ENCODE data around the gene MYH11.
A peak's percentile ranks its signal among the peaks of the same experiment; 100 is the strongest.

The MYH11 gene

GRCh38 chr16:15777533-15778203, 79.2 kb downstream of the MYH11 start:
- DNase-seq (ENCODE audit: low read depth), result no peak

GRCh38 chr16:15776572-15776971, 80.3 kb downstream of the MYH11 start:
- no peak for DNase-seq (ENCODE audit: low read depth)

- DNase-seq (ENCODE audit: low read depth), result no peak
These were observed 81.0 kb downstream of the MYH11 start for GRCh38 chr16:15775663-15776304.

GRCh38 chr16:15775209-15775608, 81.6 kb downstream of the MYH11 start:
- DNase-seq (ENCODE audit: low read depth), result no peak

GRCh38 chr16:15773968-15774367, 82.9 kb downstream of the MYH11 start:
- no peak for DNase-seq (ENCODE audit: low read depth)

GRCh38 chr16:15772579-15773293, 84.1 kb downstream of the MYH11 start:
- no peak for DNase-seq (ENCODE audit: low read depth)

GRCh38 chr16:15771694-15772093, 85.1 kb downstream of the MYH11 start:
- DNase-seq (ENCODE audit: low read depth), result no peak

- no peak for DNase-seq (ENCODE audit: low read depth)
These were observed 86.3 kb downstream of the MYH11 start for GRCh38 chr16:15770512-15770911.

- DNase-seq (ENCODE audit: low read depth), result no peak
These were observed 86.7 kb downstream of the MYH11 start for GRCh38 chr16:15770107-15770506.

- DNase-seq (ENCODE audit: low read depth), result no peak
These were observed 87.6 kb downstream of the MYH11 start for GRCh38 chr16:15769239-15769638.

- no peak for DNase-seq (ENCODE audit: low read depth)
These were observed 88.6 kb downstream of the MYH11 start for GRCh38 chr16:15768201-15768600.

- DNase-seq (ENCODE audit: low read depth), result no peak
These were observed 89.9 kb downstream of the MYH11 start for GRCh38 chr16:15766918-15767317.

GRCh38 chr16:15765880-15766279, 90.9 kb downstream of the MYH11 start:
- peak; percentile 1 for DNase-seq (ENCODE audit: low read depth)

- no peak for DNase-seq (ENCODE audit: low read depth)
These were observed 91.7 kb downstream of the MYH11 start for GRCh38 chr16:15765116-15765515.

GRCh38 chr16:15764112-15764511, 92.7 kb downstream of the MYH11 start:
- no peak for DNase-seq (ENCODE audit: low read depth)

- DNase-seq (ENCODE audit: low read depth), result no peak
These were observed 96.7 kb downstream of the MYH11 start for GRCh38 chr16:15760129-15760528.

GRCh38 chr16:15759070-15759469, 97.8 kb downstream of the MYH11 start:
- no peak for DNase-seq (ENCODE audit: low read depth)

- DNase-seq (ENCODE audit: low read depth), result no peak
These were observed 99.1 kb downstream of the MYH11 start for GRCh38 chr16:15757630-15758251.

GRCh38 chr16:15757077-15757386, 99.8 kb downstream of the MYH11 start:
- no peak for DNase-seq (ENCODE audit: low read depth)

- DNase-seq (ENCODE audit: low read depth), result no peak
These were observed 101.8 kb downstream of the MYH11 start for GRCh38 chr16:15754821-15755534.

GRCh38 chr16:15752717-15753488, 103.9 kb downstream of the MYH11 start:
- no peak for DNase-seq (ENCODE audit: low read depth)

GRCh38 chr16:15751940-15752339, 104.9 kb downstream of the MYH11 start:
- DNase-seq (ENCODE audit: low read depth), result no peak
